Stimulated activated CD4-positive, alpha-beta T cell treated with anti-CD3 and anti-CD28 coated beads, TNF-alpha, amount 100 ng/mL, for 4 hours (primary cell): ENCODE results near the gene CHPF2.
A peak's percentile ranks its signal among the peaks of the same experiment; 100 is the strongest.

Source experiments
- DNase-seq, 3 experiments: peaks; one replicate each; pipeline ENCODE4 v3.0.0-alpha.2; 2020; ENCODE audit warnings: low read depth in 3 of 3

Gene CHPF2

DNA sequence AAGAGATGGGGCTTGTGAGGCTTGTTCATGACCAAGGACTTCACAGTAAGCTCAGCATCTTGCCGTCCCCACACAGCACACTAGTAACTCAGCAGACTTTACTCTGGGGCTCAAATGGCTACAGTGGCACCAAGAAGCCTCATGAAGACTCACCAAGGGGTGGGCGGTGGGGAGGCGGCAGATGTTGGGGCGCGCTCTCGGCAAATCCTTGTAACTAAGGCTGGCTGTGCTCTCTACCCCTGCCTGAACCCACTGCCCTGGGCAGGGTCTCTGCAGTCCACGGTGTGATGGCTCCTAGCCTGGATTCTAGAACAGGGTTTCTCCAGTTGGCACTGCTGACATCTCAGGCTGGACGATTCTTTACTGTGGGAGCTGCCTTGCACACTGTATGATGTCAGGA lies 28.6 kb downstream of the CHPF2 start:
- DNase-seq = no peak

DNA sequence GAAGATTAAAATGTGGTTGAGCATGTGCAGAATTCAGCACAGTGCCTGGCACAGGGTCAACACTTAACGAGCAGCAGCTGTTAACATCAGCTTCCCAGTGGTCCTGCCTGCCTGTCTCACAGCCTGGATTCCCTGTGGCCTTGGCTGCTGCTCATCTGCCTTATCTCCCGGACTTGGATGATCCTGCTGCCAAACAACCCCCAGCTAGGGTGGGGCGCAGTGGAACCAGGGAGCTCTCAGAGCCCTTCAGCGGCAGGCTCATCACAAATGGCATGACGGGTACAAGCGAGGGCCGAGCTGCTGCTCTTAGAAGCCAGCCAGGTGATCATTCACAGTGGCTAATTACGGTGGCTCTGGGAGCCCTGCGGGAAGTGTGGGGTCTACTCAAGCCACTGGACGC lies 29.2 kb downstream of the CHPF2 start:
- DNase-seq = no peak

DNA sequence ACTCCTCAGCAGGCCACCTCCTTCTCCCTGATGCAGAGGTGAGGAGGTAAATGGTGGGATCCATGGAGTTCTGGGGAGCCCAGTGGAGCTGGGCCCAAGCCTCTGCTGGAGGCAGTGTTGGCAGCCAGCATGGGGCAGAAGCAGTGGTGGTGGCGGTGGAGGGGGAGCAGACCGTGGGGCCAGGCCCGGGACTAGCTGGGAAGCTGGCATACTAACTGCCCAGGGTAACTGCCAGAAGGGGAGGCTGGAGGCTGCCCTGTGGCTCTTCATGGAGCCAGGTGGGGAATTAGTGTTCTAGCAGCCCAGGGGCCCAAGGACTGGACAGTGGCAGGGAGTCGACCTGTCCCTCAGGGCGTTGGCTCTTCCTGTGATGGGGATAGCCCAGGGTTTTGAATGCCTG lies 32.3 kb downstream of the CHPF2 start:
- no peak for DNase-seq

DNA sequence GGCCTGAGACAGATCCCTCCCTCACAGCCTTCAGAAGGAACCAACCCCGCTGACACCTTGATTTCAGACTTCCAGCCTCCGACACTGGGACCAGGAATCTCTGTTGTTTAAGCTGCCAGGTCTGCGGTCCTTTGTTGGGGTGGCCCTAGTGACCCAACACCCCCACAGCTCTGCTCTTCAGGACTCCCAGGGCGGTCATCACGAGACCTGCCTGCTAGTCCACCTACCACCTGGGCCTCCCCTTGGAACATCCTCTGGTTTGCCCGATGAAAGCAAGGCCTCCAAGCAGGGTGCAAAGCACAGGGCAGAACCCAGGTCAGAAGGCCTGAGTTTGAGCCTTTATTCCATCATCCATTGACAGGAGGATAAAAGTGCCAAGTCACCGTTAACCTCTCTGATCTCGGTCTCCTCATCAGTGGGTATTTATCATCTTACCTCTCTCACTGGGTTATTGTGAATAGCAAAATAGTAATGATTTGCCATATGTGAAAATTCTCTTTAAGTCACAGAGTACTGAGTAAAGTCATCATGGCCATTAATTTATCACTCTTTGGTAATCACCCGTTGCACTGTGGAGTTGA lies 33.2 kb downstream of the CHPF2 start:
- no peak for DNase-seq

DNA sequence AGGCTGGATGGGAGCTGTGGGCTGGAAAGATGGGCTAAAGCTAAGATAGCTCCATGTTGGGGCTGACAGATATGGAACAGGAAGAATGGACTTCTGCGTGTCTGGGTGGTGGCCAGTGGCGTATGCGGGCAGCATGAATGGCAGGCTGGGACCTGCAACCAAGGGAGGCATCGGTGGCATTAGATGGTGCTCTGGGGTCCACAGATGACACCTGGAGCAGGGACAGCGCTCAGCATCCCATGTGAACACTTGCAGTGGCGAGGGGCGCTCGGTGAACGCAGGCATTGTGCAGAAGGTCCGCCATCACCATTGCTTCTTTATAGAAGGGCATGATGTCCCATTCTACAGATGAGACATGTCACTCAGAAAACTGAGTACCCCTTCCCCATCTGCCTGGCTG lies 37.2 kb downstream of the CHPF2 start:
- DNase-seq = no peak

DNA sequence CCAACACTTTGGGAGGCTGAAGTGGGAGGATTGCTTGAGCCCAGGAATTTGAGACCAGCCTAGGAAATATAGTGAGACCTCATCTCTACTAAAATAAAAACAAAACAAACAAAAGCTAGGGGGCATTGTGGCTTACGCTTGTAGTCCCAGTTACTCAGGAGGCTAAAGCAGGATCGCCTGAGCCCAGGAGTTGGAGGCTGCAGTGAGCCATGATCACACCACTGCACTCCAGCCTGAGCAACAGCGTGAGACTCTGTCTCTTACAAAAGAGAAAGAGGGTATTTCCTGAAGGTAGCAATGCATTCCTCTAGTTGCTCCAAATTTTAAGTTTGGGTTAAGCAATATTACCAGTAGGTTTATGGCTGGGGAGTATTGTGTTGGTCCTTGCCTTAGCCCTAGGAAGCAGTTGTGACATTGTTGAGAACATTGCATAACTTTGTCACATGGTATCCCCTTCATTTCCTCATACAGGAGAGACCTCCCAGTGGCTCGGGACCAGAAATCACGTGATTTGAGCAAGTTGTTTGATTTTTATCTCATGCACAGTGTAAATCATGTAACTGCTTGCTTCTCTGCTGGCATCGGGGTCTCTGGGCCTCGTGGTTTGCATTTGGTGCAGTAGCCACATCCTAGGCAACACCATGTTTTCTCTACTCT lies 39.5 kb downstream of the CHPF2 start:
- DNase-seq = no peak

DNA sequence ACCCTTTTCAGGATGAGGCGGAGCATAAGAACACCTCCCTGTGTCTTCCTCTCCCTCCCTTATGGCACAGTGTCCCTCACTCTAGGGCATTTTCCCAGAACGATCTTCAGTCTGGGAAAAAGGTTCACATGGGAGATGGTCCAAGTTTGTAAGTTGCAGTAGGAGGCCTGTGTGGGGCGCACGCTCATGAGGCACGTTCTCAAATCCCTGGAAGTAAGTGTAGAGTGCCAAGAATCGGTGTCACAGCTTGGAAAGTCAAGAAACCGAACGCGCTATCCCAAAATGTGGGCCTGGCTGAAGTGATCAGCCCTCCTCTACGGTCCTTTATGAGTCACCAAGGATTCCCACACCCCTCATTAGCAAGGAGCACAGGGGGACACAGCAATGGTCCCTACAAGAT lies 40.1 kb downstream of the CHPF2 start:
- no peak for DNase-seq

DNA sequence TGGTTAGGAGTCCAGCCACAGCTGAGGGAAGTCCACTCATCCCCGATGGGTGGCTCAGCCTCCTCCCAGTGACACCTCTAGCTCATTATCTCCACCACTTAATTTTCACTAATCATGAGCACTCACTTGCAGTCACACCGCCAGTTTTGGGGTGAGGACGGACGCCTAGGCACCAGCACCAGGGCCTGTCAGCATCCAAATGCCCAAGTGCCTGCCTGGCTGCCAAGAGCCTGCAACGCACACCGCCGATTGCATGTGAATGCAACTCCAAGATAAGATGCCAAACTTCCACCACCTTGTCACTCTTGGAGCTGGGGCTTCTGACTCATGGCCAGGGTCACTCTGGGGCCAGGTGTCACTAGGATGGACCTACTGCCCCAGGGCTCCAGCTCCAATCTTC lies 40.6 kb downstream of the CHPF2 start:
- no peak for DNase-seq

DNA sequence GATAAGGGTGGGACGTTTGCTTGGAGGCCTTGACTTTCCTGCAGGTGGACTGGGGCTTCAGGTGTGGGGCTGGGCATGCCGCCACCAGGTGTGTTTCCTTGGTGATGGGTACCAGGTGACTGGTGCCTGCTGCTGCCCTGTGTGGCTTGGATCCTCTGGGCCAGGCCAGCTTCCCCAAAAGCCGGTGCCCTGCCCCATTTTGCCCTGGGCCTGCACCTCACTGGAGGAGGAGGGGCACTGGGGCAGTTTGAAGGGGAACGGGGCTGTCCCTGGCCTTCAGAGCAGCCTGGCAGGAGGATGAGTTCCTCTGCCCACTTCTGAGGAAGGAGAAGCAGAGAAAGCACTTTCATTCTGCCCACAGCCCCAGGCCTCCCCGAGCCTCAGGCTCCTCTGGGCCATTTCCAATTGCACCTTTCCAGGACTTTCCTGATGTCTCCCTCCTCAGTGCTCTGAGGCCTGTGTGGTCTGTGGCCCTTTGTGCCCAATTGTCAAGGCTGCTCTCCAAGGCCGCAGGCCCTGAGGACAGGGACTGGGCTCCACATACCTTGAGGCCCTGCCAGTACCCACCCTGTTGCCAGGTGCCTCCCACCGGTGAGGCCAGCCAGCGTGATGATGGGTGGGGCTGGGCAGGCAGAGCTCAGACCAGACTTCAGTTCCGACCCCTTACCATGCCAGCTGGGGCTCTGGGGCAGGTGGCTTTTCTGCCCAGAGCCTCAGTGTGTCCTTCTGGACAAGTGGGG lies 41.5 kb downstream of the CHPF2 start:
- DNase-seq = no peak

DNA sequence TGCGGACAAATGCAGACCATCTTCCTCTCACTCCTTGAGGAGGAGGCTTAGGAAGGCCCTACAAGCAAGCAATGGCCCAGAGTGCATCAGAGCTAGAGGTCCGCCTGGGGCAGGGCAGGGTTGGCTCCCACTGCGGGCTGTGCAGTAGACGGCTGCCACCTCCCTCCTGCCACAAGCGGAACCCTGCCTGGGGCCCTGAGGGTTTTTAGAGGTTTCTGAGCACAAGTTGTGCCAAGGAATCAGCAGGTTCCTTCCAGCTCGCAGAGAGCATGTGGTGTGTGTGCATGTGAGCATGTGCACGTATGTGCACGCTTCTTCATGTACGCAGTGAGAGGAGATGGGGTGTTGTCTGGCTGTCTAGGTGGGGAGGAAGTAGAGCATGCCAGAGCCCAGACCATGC lies 42.1 kb downstream of the CHPF2 start:
- DNase-seq = no peak

DNA sequence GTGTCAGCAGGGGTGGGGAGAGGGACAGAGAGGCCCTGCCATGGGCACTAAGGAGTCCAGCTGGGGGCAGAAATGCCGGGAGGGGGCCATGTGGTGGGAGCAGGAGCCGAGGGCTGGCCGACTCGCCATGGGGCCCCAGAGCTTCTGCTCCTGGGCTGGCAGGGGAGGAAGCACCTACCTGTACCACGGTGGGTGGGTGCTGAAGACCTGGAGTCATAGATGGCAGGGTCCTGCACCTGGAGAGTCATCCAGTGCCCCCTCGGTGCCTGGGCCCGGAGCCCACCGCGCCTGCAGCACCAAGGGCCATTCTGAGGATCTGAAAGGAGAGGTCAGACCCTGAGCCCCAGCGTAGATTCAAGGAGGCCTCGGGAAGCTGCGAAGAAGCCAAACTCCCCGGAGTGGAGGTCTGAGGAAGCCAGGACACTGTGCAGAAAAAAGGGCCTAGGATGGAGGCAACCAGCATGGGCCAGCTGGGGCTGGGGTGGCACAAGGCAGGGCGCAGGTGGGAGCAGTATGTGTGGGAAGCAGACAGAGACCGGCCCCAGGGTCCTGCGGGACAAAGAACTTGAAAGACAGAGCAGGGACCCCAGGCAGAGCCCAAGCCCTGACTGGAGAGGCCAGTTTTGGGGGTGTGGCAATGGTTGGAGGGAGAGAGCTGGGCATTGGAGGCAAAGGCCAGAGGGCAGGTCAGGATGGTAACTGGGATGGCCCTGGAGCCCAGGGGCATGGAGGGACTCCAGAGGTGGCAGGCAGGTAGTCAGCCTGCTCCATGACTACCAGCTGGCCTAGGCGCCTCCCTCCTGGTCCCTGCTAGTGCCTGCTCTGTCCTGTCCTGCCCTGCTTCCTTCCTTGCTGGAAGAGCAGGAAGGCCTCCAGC lies 42.9 kb downstream of the CHPF2 start:
- no peak for DNase-seq

DNA sequence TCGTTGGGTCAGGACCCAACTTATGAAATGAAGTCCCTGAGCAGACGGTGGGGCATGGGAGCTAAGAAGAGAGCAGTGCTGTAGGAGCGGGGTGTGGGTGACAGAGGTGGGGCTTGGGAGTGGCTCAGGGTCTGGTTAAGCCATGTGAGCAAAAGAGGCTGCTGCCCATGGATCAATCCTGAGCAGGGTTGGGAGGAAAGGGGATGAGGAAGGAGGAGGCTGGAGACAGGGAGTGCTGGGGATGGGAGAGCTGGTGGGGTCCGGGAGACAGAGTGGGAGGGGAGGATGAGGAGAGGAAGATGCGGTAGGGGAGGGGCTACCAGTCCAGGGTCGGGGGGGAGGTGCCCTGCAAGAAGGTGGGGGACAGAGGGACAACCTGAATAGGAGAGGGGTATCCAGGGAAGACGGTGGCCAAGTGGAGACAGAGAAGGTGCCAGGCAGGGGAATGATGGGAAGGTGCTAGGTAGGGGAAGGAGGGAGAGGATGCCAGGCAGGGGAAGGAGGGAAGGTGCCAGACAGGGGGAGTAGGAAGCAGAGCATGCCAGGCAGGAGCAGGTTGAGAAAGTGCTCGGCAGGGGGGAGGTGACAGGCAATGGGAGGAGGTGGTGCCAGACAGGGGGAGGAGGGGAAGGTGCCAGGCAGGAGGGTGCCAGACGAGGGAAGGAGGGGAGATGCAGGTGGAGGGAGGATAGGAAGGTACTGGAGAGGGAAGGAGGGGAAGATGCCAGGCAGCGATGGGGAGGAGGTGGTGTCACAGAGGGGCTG lies 43.7 kb downstream of the CHPF2 start:
- no peak for DNase-seq

DNA sequence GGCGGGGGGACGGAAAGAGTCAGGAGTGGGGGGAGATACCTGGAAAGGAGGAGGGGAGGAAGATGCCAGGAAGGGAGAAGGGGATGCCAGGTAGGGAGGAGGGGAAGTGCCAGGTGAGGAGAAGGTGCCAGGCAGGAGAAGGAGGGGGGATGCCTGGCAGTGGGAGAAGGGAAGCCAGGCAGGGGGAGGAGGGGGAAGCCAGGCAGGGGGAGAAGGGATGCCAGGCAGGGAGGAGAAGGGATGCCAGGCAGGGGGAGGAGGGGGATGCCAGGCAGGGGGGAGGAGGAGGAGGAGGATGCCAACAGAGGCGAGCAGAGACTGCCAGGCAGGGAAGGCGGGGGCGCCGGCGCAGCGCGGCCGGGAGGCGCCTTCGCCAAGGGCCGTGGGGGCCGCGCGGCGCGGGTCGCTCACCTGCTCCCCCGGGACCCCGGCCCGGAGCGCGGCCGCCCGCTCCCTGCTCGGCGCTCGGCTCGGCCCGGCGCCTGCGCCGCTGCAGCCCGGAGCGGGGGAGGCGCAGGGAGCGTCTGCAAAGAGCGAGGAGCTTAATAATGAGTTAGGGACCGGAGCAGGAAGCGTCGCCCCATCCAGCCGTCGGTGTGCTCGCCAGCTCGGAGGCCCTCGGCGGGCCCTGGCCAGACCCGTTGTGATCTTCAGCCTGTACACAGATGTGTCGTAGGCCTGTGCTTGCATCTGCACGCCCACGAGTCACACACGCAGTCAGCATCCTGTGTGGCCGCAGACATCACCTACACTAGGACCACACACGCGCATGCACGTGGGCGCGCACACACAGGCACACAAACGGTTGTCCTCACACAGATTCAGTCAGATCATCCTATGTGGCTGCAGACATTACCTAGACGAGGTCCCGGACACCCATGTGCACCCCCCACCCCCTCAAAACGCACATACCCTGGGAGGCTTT lies 44.6 kb downstream of the CHPF2 start:
- peak; percentile 17 to 42 (median 33) for DNase-seq

DNA sequence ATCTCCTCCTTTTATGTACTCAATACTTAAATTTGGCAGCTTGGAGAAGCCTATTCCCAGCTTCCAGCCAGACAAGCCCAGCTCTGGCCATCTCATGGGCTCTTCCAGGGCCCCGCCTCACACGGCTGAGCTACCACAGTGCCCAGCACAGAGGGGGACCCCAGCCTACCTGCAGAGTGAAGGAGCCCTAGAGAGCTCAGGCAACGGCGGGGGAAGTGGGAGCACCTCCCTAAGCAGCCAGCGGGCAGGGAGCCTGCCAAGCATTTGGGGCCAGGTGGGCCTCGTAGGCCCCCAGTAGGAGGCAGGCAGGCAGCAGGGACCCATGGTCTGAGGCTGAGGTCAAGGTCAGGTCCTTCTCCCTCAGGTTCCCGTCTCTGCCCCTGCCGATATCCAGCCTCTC lies 45.3 kb downstream of the CHPF2 start:
- DNase-seq = no peak

DNA sequence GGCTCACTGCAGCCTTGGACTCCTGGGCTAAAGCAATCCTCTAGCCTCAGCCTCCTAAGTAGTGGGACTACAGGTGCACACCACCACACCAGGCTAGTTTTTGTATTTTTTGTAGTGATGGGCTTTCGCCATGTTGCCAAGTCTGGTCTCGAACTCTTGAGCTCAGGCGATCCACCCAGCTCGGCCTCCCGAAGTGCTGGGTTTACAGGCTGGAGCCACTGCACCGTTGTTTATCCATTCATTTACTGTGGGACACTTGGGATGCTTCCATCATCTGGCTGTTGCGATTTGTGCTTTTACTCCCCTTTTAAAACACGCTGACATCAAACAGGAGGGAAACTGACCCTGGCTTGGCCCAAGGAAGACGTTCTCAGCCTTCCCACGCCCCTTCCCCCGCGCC lies 46.7 kb downstream of the CHPF2 start:
- no peak for DNase-seq

DNA sequence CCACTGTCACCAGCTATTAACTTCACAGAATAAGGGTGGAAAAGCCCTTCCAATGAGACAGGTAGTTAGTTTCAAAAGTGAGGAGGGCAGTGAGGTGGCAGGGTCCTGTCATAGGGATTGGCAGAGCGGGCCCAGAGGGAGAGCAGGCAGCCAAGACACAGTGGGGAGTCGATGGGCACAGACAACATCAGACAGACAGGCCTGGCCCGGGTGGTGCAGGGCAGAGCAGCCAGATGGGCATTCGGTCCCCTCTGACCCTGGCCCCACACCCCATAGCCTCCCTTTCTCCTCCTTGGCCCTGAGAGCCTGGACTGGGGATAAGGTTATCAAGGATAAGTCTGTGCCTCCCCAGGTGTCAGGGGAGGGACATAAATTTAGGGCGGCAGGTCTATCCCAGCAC lies 47.6 kb downstream of the CHPF2 start:
- DNase-seq = no peak

DNA sequence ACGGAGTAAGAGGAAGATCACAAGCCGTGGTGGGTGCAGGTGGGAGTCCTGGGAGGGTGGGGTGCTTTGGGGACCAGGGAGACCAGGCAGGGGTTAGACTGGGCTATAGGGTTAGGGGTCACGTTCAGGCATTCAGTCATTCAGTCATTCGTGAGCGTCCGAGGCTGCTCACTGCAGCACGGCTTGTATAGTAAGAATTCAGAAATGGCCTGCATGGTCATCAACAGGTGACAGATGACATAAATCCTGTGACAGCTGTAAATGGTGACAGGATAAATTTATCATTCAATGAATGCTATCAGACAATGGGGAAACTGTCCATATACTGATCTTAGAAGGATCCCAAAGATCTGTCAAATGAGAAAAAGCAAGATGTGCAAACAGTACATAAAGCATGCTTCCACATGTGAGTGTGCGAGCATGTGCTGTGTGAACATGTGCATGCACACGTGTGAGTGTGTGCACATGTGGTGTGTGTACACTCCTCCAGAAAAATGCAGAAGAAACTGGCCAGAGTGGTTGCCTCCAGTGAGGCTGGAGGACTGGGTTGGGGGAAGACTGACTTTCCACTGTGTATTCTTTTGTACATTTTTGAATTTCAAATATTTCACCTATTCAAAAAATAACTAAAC lies 48.2 kb downstream of the CHPF2 start:
- DNase-seq = no peak

DNA sequence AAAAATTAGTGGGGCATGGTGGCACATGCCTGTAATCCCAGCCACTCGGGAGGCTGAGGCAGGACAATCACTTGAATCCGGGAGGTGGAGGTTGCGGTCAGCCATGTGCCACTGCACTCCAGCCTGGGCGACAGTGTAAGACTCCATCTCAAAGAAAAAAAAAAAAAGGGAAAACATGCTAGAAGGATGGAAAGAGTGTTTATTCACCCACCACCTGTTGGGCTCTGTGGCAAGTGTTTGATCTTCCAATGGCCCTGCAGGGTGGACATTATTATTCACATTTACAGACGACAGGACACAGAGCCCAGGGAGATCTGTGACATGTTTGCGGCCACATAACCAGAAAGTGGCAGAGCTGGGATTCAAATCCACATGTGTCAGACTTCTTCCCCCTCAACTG lies 49.4 kb downstream of the CHPF2 start:
- no peak for DNase-seq

DNA sequence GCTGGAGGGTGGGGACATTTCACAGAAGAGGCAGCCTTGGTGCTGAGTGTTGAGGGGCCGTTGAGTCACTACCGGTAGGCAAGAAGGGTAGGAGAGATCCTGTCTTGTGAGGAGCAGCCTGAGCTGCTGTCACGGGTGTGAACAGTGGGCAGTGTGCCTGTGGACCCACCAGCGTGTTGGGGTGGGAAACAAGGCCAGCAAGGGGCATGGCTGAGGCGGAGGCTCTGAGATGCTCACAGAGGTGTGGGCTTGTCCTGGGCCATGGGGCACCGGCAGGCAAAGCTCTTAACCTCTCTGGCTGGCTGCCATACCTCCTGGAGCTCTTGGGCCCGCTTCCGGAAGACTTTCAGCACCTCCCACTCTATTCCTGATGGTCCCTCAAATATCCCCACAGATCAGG lies 49.8 kb downstream of the CHPF2 start:
- DNase-seq = no peak

DNA sequence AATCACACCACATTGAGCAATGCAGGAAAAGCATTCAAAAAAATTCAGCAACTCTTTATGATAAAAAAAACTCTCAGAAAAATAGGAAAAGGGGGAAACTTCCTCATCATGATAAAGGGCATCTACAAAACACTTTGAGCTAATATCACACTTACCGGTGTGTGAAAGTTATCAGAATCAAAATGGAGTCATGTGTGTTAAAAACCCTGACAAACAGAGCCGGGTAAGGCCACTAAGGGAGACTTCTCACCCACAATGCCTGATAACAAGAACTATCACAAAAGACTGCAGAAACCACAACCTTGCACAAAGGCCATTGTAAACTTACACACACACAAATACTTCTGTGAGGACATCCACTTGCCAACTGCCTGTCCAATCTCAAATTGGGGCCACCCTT lies 51.0 kb downstream of the CHPF2 start:
- DNase-seq = no peak
